Prostate gland (tissue), 2 donors: ENCODE results near the gene CNOT6L.

Source experiments
- CTCF ChIP-seq, 4 experiments: fragments of 200-600 bp in 2 of 4; fragments of 450-650 bp in 2 of 4; sonication (generic) in 2 of 4; IDR thresholded peaks; 1 replicate in 3 of 4; 2 replicates in 1 of 4; pipeline ENCODE4 v1.5.1; 2016 to 2019; ENCODE audit warnings: antibody characterized with exemption in 4 of 4, mild to moderate bottlenecking in 2 of 4, moderate library complexity in 2 of 4
- POLR2A ChIP-seq: fragments of 450-650 bp; IDR thresholded peaks from one replicate; pipeline ENCODE4 v1.6.1; 2016; ENCODE audit warnings: antibody characterized with exemption, mild to moderate bottlenecking
- POLR2AphosphoS5 ChIP-seq: sonication (generic); formaldehyde crosslinking; IDR thresholded peaks from one replicate; pipeline ENCODE4 v1.6.1; 2017; ENCODE audit warnings: antibody characterized with exemption

- TF ChIP-seq CTCF (IDR thresholded peaks at IDR 0.05) (no peak), POLR2A (no peak), POLR2AphosphoS5 (no peak)
These were observed 46.1 kb downstream of the CNOT6L start for GRCh38 chr4:77773101-77773500.
